D721Med (cell line): ENCODE measurements around the gene CELF3.

ENCODE experiments used
- DNase-seq: peaks from one replicate; pipeline ENCODE4 v3.0.0; 2011; ENCODE audit warnings: low spot score; ENCODE audit not compliant: insufficient read length
- FAIRE-seq: peaks from 2 replicates; lab custom pipeline; 2011; peaks lifted over from hg19 to GRCh38; lab: Jason Lieb, UNC
- CTCF ChIP-seq: IDR thresholded peaks from 2 replicates; pipeline ENCODE4 v1.5.1; 2012; ENCODE audit warnings: mild to moderate bottlenecking, control low read depth; ENCODE audit not compliant: insufficient read depth; ENCODE audit errors: missing control alignments

Gene CELF3

DNA sequence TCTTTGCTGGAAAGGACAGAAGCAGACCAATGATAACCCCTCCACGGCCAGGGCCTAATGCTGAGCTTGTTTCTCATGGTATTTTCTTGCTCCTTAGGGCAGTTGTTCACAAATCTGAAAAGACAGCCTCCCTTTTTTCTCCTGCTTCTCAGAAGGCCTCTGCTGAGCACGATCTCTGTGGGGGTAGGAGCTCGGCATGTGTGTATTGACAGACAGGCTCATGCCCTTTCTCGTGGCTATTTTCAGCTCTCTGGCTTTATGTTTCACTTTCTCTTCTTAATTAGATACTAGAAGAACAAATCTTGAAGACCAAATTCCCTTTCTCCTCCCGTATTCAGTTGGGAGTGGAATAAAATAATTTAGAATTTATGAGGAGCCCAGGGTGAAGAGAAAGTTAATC lies 4.0 kb upstream of the CELF3 start:
- TF ChIP-seq CTCF = no peak
- DNase-seq (no peak), FAIRE-seq (no peak)

DNA sequence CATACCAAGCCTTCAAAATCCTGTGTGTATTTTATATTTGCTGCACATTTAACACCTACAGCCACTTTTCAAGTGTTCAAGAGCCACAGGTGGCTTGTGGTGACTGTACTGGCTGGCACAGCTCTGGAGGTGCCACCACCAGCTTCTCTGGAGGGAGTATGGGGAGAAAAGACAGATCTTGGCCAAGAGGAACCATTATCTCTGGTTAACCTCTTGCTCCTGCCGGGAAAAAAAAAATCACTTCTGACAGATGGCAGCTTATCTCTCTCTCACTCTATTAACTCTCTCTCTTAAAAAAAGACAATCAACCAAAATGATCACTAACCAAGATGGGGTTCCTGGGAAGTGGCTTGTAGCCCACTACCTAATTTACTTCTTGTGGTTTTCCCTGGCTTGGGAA lies 3.5 kb upstream of the CELF3 start:
- FAIRE-seq (peak; percentile 86), DNase-seq (no peak)
- no peak for TF ChIP-seq CTCF

- no peak for DNase-seq
- no peak for TF ChIP-seq CTCF
- FAIRE-seq = peak; percentile 80
These were observed 2.1 kb upstream of the CELF3 start for GRCh38 chr1:151718666-151719065.

DNA sequence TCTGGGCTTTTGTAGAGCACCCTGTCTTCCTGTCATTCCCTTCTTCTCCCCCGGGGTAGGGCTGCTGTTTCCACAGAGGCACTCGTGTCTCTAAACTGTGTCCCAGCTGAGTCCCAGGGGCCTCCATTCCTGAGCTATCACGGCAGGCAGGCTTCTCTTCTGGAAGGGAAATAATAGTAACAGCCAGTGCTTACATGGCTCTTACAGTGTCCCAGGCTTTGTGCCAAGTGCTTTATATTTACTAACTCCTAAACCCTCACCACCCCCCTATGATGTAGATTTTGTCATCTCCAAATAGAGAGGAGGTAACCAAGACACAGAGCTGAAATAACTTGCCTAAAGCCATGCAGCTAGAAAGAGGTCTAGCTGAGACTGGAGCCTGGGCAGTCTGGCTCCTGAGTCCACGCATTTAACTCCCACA lies 1.4 kb upstream of the CELF3 start:
- TF ChIP-seq CTCF = no peak
- no peak for FAIRE-seq
- DNase-seq = no peak

DNA sequence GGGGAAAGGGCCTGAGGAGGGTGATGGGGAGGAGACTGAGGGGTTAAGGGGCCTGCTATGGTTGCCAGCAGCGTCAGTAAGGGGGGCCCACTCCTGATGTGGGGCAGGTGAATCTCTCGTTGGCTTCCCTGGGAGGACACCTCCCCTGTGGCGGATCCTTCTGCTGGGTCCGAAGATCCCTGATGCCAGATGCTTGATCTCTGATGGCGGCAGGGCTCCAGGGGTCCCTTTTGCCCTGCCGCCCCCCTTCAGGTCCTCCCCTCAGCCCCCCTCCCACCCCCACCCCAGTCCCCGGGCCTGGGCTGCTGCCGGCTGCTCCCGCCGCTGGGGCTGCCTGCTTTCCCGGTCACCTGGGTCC lies 219 bp downstream of the CELF3 start:
- TF ChIP-seq CTCF = no peak
- FAIRE-seq (no peak), DNase-seq (no peak)

GRCh38 chr1:151715726-151716404 lies 738 bp downstream of the CELF3 start:
- DNase-seq = peak; percentile 65
- no peak for FAIRE-seq
- TF ChIP-seq CTCF = peak; percentile 52
